ENCODE results near the gene SLC30A4.

Gene SLC30A4

DNA sequence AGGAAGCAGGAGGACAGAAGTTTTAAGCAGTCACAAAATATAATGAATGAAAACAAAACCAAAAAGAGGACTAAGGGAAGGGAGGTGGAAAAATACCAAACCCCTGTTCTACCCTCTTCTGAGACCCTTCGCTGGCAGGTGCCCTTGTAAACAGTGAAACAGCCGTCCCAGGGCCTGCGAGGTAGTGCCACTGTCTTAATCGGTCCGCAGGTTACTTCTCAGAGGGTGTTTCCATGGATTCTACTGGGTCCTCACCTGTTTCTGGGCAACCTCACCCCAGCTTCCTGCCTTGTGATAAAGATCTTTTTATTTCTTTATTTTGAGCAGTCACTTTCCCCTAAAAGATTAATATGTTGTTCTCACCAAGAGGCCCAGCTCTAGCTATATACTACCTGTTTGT, 65.3 kb downstream of the SLC30A4 start:
- no peak overlapping the region for H3K4me3 ChIP-seq (ENCODE audit: low read depth, low read length)
- no peak for DNase-seq (ENCODE audit: low read depth)

DNA sequence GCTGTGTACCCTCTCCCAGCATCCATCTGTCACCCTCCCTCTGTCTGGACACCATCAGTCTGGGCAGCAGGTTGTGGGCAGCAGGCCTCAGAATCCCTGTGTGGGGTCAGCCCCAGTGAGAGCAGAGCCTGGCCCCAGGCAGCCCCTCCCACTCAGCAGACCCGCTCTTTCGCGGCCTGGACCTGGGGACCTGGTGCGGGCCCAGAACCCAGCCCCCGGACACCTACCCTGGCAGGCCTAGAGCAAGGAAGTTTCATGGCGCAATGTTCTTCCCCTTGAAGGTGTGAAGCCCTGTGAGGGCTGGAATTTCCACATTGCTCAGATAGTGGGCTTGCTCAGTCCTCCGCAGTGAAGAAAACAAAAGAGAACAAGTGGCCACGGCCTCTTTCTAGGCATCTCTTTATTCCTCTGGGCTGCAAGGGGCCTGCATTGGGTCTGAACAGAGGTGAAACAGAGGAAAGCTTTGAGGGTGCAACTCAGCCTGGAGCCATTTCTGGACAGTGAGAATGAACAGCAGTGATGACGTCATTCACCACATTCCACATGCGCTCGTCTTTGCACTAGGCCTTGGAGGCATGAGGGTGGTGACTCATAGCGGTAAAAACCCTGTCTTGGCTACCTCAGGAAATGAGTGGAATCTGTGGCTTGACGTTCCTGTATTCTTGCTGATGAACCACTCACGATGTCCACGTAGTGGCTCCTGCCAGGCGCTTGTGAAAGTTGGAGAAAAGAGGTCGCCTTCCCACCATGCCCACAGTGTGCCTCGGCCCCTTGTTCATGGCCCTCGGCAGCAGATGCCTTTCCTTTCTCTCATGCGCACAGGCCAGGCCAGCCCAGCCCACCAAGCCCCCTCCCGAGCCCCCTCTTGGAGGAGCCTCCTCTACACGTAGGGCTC, 66.1 kb downstream of the SLC30A4 start:
- H3K4me3 ChIP-seq (ENCODE audit: low read depth, low read length) = no peak overlapping the region
- peak; percentile 98 for DNase-seq (ENCODE audit: low read depth)

DNA sequence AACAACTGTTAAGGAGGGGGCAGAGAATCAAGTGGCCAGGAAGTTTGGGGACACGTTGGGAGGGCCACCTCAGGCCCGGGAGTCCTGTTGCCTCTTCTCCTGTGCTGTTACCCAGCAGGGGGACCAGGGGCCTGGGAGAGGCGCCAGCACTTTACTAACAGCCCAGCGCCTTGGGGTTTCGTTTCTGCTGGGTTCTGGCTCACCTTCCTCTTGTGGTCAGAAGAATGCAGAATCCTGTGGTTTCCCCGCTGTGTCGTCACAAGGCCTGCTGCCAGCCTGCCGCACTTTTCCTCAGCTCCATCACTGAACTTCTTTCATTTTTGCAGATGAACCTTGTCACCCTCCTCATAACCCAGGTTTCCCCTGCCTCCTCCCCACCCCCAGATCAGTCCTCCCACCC, 67.7 kb downstream of the SLC30A4 start:
- DNase-seq (ENCODE audit: low read depth) = peak; percentile 90
- H3K4me3 ChIP-seq (ENCODE audit: low read depth, low read length) = no peak overlapping the region

DNA sequence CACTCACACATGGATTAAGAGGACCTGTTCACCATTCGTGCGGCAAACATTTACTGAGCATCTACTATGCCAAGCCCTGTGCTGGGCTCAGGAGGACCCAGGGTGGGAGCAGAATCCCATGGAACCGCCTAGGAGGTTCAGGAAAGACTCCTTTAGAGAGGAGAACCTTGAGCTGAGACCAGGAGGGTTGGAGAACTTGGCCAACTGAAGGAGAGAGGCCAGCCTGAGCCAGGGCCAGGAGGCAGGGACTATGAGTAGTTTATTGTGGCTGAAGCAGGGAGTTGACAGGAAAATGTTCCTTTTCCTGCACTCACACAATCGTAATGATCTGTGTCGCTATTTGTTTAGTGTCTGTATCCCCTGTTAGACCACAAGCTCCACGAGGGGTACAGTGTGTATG, 71.3 kb downstream of the SLC30A4 start:
- H3K4me3 ChIP-seq (ENCODE audit: low read depth, low read length) = no peak overlapping the region
- DNase-seq (ENCODE audit: low read depth) = no peak

DNA sequence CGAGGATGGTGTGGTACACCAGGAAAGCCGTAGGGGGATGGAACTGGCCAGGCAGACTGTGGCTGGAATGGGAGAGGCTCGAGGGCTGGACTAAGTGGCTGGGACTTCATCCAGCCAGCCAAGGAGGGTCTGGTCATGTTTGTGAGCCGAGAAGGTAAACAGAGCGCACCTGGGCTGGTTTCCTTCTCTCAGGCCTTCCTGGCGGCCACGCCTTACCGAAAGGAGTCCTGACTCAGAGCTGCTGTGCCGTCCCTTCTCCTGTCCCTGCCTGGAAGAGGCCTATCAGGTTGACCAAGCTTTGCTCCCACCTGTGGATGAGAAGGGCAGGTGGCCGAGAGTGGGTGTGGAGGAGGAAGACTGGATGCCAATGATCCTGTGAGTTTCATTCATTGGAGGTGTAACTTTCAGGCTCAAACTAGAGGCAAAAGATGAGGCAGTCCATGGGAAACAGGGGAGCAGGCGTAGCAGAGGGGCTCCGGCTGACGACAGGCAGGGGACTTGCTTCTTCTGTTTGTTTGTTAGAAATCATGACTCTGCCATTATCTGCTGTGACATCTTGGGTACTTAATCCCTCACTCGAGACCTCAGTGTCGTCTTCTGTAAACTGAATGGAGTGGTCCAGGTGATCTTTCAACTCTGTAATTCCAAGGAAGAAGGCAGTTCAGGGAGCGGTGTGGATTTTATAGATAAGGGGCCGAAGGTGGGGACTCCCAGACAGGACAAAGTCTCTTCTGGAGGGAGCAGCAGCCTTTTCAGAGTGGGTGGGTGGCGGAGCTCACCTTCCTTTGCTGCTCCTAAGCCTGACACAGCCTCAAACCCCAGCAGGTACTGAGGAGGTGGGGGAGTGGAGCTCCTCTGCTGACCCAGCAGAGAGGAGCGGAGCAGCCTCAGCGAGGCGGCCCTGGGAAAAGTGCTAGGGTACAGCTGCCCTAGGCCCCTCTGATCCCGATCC, 72.4 kb downstream of the SLC30A4 start:
- no peak for DNase-seq (ENCODE audit: low read depth)

DNA sequence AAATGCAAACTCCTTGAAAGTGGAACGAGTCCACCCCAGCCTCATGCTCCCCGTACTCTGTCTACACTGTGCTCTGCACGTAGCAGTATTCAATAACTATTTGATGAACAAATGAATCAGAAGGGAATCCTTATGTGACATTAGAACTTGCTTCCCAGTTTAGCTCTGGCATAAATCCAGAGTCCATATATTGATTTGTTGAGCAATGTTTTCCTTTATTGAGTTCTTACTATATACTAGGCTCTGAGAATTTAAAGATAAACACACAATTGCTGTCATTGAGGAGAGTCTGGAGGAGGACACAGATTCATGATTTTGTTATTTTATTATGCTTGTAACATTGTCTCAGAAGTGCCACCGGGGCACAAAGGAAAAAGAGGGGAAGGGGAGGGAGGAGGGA, 73.2 kb downstream of the SLC30A4 start:
- no peak overlapping the region for H3K4me3 ChIP-seq (ENCODE audit: low read depth, low read length)
- DNase-seq (ENCODE audit: low read depth) = no peak

More for the DNA sequence above, 72.4 kb downstream of the SLC30A4 start:
- no peak overlapping the region for H3K4me3 ChIP-seq (ENCODE audit: low read depth, low read length)

DNA sequence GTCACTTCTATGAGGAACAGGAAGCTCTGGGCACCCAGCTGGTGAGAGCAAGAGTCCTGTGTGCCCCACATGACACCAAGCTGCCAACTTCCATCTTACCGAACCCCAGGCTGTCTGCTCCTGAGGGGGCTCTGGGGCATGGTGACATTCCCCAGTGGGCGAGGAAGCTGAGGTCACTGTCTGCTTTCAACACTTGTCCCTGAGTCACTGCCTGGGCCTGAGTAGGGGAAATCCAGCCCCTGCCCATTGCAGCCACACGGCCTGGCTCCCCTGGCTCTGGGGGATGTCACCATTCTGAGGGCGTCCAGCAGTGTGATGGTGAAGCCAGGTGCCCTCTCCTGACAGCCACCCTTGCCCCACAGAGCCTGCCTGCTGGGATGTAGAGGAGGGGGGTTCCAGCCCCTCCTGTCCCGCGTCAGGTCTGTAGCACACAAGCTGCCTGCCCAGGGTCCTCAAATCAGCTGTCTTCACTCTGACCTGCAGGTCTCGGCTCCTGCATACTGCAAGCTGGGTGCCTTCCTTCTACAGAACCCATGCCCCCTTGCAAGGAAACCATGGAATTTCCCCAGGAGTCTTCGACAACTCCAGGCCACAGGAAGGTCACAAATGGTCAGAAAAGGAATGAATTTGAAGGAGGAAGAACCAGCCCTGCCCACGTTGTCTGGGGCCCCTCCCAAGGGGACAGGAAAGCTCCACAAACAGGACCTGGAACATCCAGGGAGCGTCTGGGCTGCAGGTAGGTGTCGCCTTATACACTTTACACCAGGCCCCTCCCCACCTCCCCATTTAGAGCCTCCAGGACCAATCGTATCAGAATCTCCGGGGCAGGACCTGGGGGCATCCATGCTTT, 74.3 kb downstream of the SLC30A4 start:
- DNase-seq (ENCODE audit: low read depth) = no peak
- no peak overlapping the region for H3K4me3 ChIP-seq (ENCODE audit: low read depth, low read length)

DNA sequence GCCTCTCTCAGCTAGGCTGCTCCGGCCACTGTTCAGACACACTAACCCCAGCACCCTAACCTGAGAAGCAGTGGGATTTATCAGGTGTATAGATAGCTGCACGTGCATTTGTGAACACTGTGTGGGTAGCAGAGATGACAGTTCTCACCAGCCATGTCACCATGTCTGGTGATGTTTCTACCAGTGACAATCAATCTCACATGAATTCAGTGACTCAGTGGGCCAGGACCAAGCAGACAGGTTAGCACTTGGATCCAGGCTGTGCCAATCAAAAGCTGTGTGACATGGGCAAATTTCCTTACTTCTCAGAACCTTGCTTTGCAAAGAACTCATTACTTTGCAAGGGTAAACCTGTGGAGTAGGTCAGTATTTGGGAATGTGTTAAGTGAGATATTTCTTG, 78.9 kb downstream of the SLC30A4 start:
- DNase-seq (ENCODE audit: low read depth) = no peak
- no peak overlapping the region for H3K4me3 ChIP-seq (ENCODE audit: low read depth, low read length)

DNA sequence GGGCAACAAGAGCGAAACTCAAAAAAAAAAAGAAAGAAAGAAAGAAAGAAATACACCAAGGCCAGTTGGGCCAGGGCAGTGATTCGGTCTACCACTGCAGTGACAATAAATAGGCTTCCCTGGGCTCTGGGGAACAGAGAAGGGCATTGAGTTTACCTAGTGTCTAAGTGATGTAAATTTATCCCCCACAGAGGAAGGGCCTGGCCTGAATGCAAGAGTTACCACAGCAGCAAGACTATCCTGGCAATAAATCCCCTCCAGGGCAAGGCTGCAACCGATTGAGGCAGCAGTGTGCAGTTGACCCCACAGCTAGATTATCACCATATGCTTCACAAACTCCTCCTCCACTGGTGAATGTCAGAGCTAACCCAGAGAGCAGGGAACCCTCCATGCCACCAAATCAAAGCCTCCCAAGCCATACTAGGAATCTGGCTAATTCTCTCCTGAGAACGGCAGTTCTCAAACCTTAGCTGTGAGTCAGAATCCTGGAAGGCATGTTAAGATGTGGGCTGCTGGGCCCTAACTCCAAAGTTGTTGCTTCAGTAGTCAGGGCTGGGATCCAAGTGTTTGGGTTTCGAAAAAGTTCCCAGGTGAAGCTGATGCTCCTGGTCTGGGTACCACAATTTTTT, 79.9 kb downstream of the SLC30A4 start:
- no peak overlapping the region for H3K4me3 ChIP-seq (ENCODE audit: low read depth, low read length)
- DNase-seq (ENCODE audit: low read depth) = no peak

DNA sequence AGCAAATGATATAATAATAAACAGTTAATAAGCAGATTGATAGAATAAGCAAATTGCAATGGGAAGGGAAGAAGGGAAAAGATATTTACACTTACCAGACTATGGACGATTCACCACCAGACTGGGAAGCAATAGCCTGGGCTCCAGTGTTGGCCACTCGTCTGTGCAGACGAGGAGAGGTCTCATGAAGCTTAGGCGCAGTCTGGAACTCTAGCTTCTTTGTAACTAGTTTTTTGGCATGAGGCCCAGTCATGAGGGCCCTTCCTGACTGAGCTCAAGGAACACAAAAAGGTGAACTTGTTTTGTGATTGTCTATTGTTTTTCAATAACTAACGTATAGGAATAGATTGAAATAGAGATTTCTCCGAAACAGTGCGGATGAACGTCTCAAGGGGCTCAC, 80.9 kb downstream of the SLC30A4 start:
- DNase-seq (ENCODE audit: low read depth) = no peak

DNA sequence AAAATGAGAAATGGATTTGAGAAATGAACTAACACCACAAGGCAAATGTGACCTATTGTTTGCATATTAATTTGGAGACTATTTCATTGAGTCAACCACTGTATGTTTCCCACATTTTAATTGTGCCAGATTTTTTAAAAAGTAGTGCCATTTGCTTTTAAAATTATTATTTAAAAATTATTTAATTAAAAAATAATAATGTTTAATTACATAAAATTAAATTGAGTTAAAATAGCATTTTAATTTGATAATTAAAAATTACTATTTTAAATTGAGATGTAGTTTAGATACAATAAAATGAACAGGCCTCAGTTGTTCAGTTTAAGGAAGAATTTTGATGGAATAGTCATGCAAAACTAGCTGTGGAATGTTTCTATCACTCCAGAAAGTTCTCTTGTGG, 81.5 kb downstream of the SLC30A4 start:
- no peak for DNase-seq (ENCODE audit: low read depth)
- H3K4me3 ChIP-seq (ENCODE audit: low read depth, low read length) = no peak overlapping the region

More for the DNA sequence above, 80.9 kb downstream of the SLC30A4 start:
- no peak overlapping the region for H3K4me3 ChIP-seq (ENCODE audit: low read depth, low read length)

DNA sequence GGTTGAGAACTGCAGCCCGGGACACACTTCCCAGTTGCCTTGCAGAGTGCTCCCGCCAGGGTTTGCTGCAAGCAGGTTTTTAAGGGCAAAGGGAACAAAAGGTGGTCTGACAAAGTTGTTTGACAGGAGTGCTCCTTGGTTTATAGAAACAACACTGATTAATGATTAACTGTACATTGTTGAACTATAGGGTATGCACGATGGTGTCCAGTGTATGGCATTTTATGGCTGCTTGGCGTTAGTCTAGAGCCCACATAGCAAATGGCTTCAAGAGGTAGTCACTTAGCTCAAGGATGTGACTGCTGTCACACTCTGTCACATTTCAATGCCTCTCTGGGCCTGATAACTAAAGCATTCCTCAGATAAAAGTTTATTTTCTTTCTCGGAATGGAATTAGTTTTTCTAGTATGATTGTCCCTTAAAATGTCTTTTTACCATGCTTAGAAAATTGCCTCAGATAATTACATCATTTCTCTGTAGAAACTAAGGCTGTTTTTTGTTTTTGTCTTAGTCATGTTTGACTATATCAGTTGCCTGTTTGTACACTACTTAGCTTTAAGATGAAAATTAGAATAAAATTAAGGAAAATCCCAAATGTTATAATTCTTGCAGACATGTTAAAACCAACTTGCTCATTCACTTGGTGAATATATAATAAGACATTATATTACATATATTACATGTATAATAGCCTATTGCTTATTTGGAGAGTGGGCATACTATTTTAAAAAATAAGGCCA, 82.9 kb downstream of the SLC30A4 start:
- DNase-seq (ENCODE audit: low read depth) = no peak
- no peak overlapping the region for H3K4me3 ChIP-seq (ENCODE audit: low read depth, low read length)

DNA sequence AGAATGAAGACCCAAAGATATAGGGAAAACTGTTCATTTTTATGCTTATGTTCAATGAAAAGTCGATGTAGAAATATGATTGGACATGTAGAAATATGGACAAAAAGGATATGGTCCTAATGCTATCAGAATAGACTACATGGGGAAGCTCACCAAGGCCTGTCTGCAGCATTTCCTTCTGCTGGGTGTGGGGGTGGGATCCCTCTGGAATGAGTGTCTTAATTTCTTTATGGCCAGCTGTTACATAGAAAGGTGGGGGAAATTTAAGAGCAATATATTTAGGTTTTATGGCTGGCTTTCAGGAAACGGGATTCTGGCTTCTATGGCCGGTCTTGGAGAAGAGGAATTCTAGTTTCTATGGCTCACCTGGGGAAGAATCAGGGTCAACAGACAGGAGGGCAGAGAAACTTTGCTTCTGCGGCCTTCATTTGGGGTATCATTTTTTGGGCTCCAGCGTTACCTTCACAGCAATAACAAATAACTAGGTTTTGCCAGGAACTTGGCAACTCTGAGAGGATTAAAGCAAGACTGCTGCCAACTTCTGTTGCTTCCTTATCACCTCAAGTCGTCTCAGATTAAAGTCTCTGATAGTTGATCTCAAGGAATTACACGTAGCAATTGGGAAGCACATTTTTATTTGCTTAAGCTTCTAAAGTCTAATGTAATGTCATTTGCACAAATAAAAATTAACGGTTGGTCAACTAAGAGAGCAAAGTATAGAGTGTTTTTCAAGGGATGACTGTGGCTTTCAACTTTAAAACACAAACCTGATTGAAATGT, 87.2 kb downstream of the SLC30A4 start:
- no peak overlapping the region for H3K4me3 ChIP-seq (ENCODE audit: low read depth, low read length)
- DNase-seq (ENCODE audit: low read depth) = no peak

DNA sequence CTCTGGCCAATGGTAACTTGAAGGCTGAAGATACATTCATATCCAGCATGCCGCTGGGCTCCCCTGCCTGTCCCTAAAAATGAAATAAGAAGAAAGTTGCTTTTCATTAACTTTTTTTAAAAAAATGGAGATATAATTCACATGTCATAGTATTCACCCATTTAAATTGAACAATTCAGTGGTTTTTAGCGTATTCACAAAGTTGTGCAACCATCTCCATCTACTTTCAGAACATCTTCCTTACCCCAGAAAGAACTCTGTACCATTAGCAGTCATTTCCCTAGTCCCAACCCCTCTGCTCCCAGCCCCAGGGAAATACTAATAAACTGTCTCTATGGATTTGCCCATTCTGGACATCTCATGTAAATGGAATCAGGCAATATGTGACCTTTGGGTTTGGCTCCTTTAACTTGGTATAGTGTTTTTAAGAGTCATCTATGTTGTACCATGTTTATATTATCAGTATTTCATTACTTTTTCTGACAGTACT, 88.4 kb downstream of the SLC30A4 start:
- H3K4me3 ChIP-seq (ENCODE audit: low read depth, low read length) = no peak overlapping the region
- peak; percentile 54 for DNase-seq (ENCODE audit: low read depth)

DNA sequence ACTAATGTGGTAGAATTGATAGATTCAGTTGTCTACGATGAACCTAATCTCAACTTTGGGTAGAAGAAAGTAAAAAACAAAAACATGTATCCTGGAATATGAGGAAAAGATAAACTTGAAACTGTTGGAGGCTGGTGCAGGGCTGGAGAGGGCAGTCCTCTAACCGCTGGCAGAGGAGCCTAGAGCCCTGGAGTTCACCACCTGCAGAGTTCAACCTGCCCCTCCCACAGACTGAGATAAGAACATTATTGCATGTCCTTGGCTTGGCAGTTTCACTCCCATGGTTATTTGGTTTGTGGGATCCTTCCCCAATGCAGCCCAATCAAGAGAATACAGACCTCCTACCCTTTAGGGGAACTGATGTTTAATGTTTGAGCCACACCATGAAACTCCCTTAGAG, 91.0 kb downstream of the SLC30A4 start:
- no peak for DNase-seq (ENCODE audit: low read depth)
- no peak overlapping the region for H3K4me3 ChIP-seq (ENCODE audit: low read depth, low read length)

DNA sequence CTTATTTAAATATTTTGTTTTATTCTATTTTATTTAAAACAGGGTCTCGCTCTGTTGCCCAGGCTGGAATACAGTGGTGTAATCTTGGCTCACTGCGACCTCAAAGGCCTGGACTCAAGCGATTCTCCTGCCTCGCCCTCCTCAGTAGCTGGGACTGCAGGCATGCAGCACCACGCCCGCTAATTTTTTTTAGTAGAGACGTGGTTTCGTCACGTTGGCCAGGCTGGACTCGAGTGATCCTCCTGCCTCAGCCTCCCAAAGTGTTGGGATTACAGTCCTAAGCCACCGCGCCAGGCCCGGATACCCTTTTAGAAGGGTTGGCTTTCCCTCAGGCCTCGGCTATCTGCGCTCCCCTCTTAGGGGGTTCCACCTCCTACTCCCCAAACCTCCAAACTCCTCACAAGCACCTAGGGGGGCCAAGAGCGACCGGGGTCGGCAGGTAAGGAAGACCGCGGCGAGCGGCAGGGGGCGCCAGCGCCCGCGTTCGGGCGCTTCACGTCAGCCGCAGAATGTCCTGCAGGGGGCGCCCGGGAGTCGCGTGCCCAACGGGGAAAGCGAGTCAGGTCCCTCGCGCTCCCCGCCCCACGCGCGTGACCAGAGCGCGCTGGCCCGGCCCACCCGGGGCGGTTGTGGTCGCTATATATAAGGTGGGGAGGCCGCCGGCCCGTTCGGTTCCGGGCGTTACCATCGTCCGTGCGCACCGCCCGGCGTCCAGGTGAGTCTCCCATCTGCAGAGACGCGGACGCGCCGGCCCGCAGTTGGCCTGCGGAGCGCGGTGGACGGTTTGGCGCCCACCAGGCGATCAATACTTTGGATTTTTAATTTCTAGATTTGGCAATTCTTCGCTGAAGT, 92.4 kb downstream of the SLC30A4 start:
- no peak for DNase-seq (ENCODE audit: low read depth)

More for the DNA sequence above, 92.4 kb downstream of the SLC30A4 start:
- H3K4me3 ChIP-seq (ENCODE audit: low read depth, low read length) = peak overlapping the region; percentile 43
